ENCODE results near the gene RRAD.
A peak's percentile ranks its signal among the peaks of the same experiment; 100 is the strongest.

Gene RRAD

GRCh38 chr16:66926171-66926947 lies 1.0 kb upstream of the RRAD start:
- H3K36me3 ChIP-seq (ENCODE audit: control insufficient read depth in 2 of 2, insufficient read depth in 1 of 2, low read length in 2 of 2), result peaks cover 2 to 3% of the 10 kb centered on the region in 2 experiments; a peak in 2 of 3 replicates
- no peaks in the 10 kb centered on the region for H3K9me3 ChIP-seq (ENCODE audit: control insufficient read depth, insufficient read depth, low read depth, low read length)
- no peak overlapping the region for H3K27ac ChIP-seq (ENCODE audit: extremely low read depth, low read depth, low read length)
- H3K4me1 ChIP-seq (ENCODE audit: control insufficient read depth, insufficient read depth, low read length), result no peaks in the 10 kb centered on the region; the same call in 1 of the 2 replicates
- CTCF ChIA-PET, result interaction anchor here (0.6 to 15.1 kb wide), 7 partner anchors 21 to 96 kb away, joined by 3 to 268 read pairs (median 3); partner anchors contain the start of gene NAE1
- TF ChIP-seq ZNF701 (tag by site-specific recombination; IDR thresholded peaks at IDR 0.05), result no peak
- TF ChIP-seq, protein P1, sequence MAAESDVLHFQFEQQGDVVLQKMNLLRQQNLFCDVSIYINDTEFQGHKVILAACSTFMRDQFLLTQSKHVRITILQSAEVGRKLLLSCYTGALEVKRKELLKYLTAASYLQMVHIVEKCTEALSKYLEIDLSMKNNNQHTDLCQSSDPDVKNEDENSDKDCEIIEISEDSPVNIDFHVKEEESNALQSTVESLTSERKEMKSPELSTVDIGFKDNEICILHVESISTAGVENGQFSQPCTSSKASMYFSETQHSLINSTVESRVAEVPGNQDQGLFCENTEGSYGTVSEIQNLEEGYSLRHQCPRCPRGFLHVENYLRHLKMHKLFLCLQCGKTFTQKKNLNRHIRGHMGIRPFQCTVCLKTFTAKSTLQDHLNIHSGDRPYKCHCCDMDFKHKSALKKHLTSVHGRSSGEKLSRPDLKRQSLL (tag by site-specific recombination; IDR thresholded peaks at IDR 0.05), result no peak
- no peak for TF ChIP-seq ZNF561 (tag by site-specific recombination; IDR thresholded peaks at IDR 0.05; ENCODE audit: borderline replicate concordance)
- no peak for TF ChIP-seq ZNF473 (tag by site-specific recombination; IDR thresholded peaks at IDR 0.05)
- no peak overlapping the region for H3K4me3 ChIP-seq (ENCODE audit: low read depth, low read length)
- POLR2A ChIA-PET, result interaction anchor here (0.6 to 1.4 kb wide), 2 partner anchors 20 to 282 kb away, joined by 3 to 5 read pairs; no protein-coding TSS in a partner anchor

DNA sequence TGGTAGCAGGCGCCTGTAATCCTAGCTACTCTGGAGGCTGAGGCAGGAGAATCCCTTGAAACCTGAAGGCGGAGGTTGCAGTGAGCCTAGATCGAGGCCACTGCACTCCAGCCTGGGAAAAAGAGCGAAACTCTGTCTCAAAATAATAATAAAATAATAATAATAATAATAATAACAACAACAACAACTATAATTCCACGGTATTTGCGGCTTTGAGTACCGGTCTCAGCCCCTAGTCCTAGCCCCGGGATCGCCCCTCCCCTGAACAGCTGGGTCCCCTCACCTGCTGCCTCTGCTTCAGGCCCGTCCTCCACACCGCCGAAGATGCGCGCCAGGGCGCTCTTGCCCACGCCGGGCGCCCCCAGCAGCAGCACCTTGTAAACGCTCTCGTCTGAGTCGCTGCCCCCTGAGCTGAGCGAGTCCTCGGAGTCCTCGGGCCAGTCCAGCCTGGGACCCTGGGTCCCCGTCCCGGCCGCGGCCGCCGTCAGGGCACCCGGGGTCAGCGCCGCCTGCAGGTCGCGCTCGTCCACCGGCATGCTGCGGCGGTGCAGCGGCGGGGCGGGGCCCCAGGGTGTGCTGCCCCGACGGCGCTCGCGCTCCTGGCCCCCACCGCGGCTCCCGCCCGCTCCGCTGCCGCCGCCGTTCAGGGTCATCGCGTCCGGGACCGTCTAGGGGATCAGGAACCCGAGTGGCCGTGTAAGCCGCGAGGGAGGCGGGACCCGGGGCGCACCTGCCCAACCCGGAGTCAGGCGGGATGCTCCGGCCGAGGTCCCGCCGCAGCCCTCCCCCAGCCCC lies 611 bp downstream of the RRAD start:
- Histone ChIP-seq H3K27ac (ENCODE audit: extremely low read depth, low read depth, low read length) (no peak overlapping the region), H3K9me3 (ENCODE audit: control insufficient read depth, insufficient read depth, low read depth, low read length) (no peaks in the 10 kb centered on the region), H3K36me3 (ENCODE audit: control insufficient read depth in 2 of 2, insufficient read depth in 1 of 2, low read length in 2 of 2) (no peaks in the 10 kb centered on the region), H3K4me1 (ENCODE audit: control insufficient read depth, insufficient read depth, low read length) (no peaks in the 10 kb centered on the region; the same call in 1 of the 2 replicates), H3K4me3 (ENCODE audit: low read depth, low read length) (peak overlapping the region; percentile 5; the same call in 1 of the 2 replicates)
- TF ChIP-seq REPIN1 (tag by site-specific recombination; IDR thresholded peaks at IDR 0.05; ENCODE audit: low read depth) (0 out of 2 replicates have a peak, but pooled peaks have one; percentile 81), ZNF24 (tag by site-specific recombination; IDR thresholded peaks at IDR 0.05) (no peak)
- ChIA-PET CTCF (interaction anchor here (15.1 kb wide), 1 partner anchor 26 kb away, joined by 268 read pairs; no protein-coding TSS in a partner anchor), POLR2A (no interaction called here)

GRCh38 chr16:66923866-66924265 lies 1.5 kb downstream of the RRAD start:
- Histone ChIP-seq H3K9me3 (ENCODE audit: control insufficient read depth, insufficient read depth, low read depth, low read length) (no peaks in the 10 kb centered on the region), H3K4me1 (ENCODE audit: control insufficient read depth, insufficient read depth, low read length) (no peaks in the 10 kb centered on the region; the same call in 1 of the 2 replicates), H3K4me3 (ENCODE audit: low read depth, low read length) (no peak overlapping the region), H3K27ac (ENCODE audit: extremely low read depth, low read depth, low read length) (no peak overlapping the region), H3K36me3 (ENCODE audit: control insufficient read depth in 2 of 2, insufficient read depth in 1 of 2, low read length in 2 of 2) (no peaks in the 10 kb centered on the region)
- ChIA-PET POLR2A (no interaction called here), CTCF (interaction anchor here (15.1 kb wide), 1 partner anchor 25 kb away, joined by 268 read pairs; no protein-coding TSS in a partner anchor)
- TF ChIP-seq ZNF16 (tag by site-specific recombination; IDR thresholded peaks at IDR 0.05; ENCODE audit: low read depth), result no peak
- TF ChIP-seq KLF7 (tag by site-specific recombination; IDR thresholded peaks at IDR 0.05; ENCODE audit: borderline replicate concordance), result no peak
- TF ChIP-seq, protein P2, sequence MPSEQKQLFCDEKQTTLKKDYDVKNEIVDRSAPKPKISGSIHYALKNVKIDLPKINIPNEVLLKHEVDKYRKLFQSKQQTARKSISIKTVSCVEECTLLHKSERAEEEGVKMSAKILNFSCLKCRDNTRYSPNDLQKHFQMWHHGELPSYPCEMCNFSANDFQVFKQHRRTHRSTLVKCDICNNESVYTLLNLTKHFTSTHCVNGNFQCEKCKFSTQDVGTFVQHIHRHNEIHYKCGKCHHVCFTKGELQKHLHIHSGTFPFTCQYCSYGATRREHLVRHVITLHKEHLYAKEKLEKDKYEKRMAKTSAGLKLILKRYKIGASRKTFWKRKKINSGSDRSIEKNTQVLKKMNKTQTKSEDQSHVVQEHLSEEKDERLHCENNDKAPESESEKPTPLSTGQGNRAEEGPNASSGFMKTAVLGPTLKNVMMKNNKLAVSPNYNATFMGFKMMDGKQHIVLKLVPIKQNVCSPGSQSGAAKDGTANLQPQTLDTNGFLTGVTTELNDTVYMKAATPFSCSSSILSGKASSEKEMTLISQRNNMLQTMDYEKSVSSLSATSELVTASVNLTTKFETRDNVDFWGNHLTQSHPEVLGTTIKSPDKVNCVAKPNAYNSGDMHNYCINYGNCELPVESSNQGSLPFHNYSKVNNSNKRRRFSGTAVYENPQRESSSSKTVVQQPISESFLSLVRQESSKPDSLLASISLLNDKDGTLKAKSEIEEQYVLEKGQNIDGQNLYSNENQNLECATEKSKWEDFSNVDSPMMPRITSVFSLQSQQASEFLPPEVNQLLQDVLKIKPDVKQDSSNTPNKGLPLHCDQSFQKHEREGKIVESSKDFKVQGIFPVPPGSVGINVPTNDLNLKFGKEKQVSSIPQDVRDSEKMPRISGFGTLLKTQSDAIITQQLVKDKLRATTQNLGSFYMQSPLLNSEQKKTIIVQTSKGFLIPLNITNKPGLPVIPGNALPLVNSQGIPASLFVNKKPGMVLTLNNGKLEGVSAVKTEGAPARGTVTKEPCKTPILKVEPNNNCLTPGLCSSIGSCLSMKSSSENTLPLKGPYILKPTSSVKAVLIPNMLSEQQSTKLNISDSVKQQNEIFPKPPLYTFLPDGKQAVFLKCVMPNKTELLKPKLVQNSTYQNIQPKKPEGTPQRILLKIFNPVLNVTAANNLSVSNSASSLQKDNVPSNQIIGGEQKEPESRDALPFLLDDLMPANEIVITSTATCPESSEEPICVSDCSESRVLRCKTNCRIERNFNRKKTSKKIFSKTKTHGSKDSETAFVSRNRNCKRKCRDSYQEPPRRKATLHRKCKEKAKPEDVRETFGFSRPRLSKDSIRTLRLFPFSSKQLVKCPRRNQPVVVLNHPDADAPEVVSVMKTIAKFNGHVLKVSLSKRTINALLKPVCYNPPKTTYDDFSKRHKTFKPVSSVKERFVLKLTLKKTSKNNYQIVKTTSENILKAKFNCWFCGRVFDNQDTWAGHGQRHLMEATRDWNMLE (tag by site-specific recombination; conservative IDR thresholded peaks at IDR 0.05; ENCODE audit: low read depth), result no peak
- TF ChIP-seq ZFP3 (tag by site-specific recombination; IDR thresholded peaks at IDR 0.05; ENCODE audit: low read depth), result no peak
- TF ChIP-seq ZNF830 (tag by site-specific recombination; IDR thresholded peaks at IDR 0.05; ENCODE audit: low read depth), result no peak
- TF ChIP-seq ZNF624 (tag by site-specific recombination; IDR thresholded peaks at IDR 0.05), result no peak
- no peak for TF ChIP-seq TRIM28 (IDR thresholded peaks at IDR 0.05; ENCODE audit: borderline replicate concordance, low read length)
- no peak for TF ChIP-seq ZNF10 (tag by site-specific recombination; IDR thresholded peaks at IDR 0.05)
- TF ChIP-seq, protein P3, sequence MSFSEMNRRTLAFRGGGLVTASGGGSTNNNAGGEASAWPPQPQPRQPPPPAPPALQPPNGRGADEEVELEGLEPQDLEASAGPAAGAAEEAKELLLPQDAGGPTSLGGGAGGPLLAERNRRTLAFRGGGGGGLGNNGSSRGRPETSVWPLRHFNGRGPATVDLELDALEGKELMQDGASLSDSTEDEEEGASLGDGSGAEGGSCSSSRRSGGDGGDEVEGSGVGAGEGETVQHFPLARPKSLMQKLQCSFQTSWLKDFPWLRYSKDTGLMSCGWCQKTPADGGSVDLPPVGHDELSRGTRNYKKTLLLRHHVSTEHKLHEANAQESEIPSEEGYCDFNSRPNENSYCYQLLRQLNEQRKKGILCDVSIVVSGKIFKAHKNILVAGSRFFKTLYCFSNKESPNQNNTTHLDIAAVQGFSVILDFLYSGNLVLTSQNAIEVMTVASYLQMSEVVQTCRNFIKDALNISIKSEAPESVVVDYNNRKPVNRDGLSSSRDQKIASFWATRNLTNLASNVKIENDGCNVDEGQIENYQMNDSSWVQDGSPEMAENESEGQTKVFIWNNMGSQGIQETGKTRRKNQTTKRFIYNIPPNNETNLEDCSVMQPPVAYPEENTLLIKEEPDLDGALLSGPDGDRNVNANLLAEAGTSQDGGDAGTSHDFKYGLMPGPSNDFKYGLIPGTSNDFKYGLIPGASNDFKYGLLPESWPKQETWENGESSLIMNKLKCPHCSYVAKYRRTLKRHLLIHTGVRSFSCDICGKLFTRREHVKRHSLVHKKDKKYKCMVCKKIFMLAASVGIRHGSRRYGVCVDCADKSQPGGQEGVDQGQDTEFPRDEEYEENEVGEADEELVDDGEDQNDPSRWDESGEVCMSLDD (tag by site-specific recombination; IDR thresholded peaks at IDR 0.05), result no peak
- TF ChIP-seq ZNF561 (tag by site-specific recombination; IDR thresholded peaks at IDR 0.05; ENCODE audit: borderline replicate concordance), result no peak
- no peak for TF ChIP-seq BCL11A (tag by site-specific recombination; IDR thresholded peaks at IDR 0.05; ENCODE audit: low read depth)
- TF ChIP-seq ZNF600 (tag by site-specific recombination; IDR thresholded peaks at IDR 0.05), result no peak
- no peak for TF ChIP-seq ZXDB (tag by site-specific recombination; IDR thresholded peaks at IDR 0.05)
- TF ChIP-seq ZNF558 (tag by site-specific recombination; IDR thresholded peaks at IDR 0.05), result no peak
- no peak for TF ChIP-seq ZFHX2 (tag by site-specific recombination; conservative IDR thresholded peaks at IDR 0.05)

Measured in HEK293 (cell line).